GM06990 (cell line): Measurements from ENCODE around the gene PCA3.
"Not testable (repeated sequence)": the region's sequence is repeated elsewhere in the genome, so short reads cannot be mapped to it uniquely, and the experiment has no call there.

ENCODE experiments used
- DNase-seq: peaks from one replicate; pipeline ENCODE4 v3.0.0-alpha.2; 2011; ENCODE audit not compliant: insufficient read length; ENCODE audit errors: extremely low read depth
- H3K27me3 ChIP-seq: replicated peaks from 2 replicates; pipeline ENCODE4 v1.6.0; 2011; ENCODE audit warnings: low read length; ENCODE audit not compliant: control insufficient read depth, insufficient read depth
- H3K36me3 ChIP-seq: 2 replicates; pipeline ENCODE4 v1.5.1; 2011; ENCODE audit warnings: low read length; ENCODE audit not compliant: control insufficient read depth, insufficient read depth
- H3K4me3 ChIP-seq: replicated peaks from 2 replicates; pipeline ENCODE4 v1.5.1; 2011; ENCODE audit warnings: low read depth, mild to moderate bottlenecking, control low read depth, low read length
- TF ChIP-seq, protein P1 (sequence below): IDR thresholded peaks from 2 replicates; pipeline ENCODE4 v1.5.1; 2011; ENCODE audit warnings: low read length, control low read depth, mild to moderate bottlenecking, inconsistent platforms; ENCODE audit not compliant: insufficient read depth, poor library complexity, severe bottlenecking

The PCA3 gene

DNA sequence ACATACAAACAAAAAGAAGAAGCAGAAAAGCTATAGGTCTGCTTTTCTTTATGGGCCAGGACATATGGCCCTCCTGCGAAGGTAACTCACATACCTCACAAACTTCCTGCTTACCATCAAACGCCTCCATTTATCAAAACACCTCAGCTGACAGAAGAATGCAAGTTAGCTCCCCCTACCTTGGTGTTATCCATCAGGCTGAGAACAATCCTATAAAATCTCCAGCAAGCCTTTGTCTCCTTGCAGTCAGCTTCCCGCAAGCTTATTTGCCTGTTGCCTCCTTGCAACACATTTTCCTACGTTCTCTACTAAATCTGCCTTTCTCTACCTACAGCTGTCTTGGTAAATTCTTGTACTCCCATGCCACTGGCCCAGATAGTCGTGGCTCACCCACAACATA is 22.7 kb upstream of the PCA3 start:
- H3K27me3 ChIP-seq = no peaks in the 10 kb centered on the region; the same call in 1 of the 2 replicates
- no peak for DNase-seq
- no peak overlapping the region for H3K4me3 ChIP-seq
- TF ChIP-seq, protein P1, sequence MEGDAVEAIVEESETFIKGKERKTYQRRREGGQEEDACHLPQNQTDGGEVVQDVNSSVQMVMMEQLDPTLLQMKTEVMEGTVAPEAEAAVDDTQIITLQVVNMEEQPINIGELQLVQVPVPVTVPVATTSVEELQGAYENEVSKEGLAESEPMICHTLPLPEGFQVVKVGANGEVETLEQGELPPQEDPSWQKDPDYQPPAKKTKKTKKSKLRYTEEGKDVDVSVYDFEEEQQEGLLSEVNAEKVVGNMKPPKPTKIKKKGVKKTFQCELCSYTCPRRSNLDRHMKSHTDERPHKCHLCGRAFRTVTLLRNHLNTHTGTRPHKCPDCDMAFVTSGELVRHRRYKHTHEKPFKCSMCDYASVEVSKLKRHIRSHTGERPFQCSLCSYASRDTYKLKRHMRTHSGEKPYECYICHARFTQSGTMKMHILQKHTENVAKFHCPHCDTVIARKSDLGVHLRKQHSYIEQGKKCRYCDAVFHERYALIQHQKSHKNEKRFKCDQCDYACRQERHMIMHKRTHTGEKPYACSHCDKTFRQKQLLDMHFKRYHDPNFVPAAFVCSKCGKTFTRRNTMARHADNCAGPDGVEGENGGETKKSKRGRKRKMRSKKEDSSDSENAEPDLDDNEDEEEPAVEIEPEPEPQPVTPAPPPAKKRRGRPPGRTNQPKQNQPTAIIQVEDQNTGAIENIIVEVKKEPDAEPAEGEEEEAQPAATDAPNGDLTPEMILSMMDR = no peak
- no peaks in the 10 kb centered on the region for H3K36me3 ChIP-seq

DNA sequence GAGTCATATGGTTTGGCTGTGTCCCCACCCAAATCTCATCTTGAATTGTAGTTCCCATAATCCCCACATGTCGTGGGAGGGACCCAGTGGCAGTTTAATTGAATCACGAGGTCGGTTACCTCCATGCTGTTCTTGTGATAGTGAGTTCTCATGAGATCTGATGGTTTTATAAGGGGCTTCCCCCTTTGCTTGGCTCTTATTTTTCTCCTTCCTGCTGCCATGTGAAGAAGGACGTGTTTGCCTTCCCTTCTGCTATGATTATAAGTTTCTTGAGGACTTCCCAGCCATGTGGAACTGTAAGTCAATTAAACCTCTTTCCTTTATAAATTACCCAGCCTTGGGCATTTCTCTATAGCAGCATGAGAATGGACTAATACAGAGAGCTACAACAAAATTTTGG is 21.3 kb upstream of the PCA3 start:
- H3K4me3 ChIP-seq, H3K36me3 ChIP-seq, H3K27me3 ChIP-seq, DNase-seq: not testable (repeated sequence)

DNA sequence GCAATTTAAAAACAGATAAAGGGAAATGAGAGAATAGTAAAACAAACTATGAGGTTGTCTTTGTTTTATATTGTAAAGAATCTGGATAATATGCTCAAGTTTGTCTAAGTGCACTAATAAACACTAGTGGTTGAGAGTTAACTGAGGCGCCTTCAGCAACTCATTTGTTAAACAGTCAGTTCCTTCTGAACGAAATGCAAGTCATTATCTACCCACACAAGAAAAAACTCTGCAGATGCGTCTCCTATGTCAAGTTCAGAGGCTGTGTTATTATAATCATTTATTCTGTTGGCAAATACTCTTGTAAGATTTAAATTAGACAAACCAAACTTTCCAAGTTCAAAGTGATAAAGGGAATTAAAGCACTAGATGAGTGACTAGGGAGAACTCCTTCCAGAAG is 20.3 kb upstream of the PCA3 start:
- H3K27me3 ChIP-seq = no peaks in the 10 kb centered on the region; the same call in 1 of the 2 replicates
- no peaks in the 10 kb centered on the region for H3K36me3 ChIP-seq
- H3K4me3 ChIP-seq = no peak overlapping the region
- DNase-seq = no peak
- TF ChIP-seq, protein P1 = no peak

DNA sequence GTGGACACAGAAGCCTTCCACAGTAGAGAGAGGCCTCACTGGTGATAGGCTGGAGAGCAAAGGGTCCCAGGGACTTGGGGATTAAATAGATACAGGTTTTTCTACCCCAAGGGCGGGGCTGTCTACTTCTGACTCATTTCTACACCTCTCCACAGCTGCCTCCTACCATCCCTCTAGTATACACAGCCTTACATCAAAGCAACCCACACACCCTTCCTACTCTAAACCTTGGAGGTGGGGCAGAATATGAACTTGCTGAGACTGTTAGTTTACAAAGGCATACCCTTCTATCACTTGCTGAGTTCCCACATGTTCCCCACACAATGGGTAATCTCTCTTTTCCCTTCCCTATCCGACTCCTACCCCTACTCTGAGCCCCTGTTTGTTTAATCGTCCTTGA is 19.9 kb upstream of the PCA3 start:
- H3K27me3 ChIP-seq = no peaks in the 10 kb centered on the region; the same call in 1 of the 2 replicates
- no peak overlapping the region for H3K4me3 ChIP-seq
- TF ChIP-seq, protein P1 = no peak
- H3K36me3 ChIP-seq = no peaks in the 10 kb centered on the region
- no peak for DNase-seq

DNA sequence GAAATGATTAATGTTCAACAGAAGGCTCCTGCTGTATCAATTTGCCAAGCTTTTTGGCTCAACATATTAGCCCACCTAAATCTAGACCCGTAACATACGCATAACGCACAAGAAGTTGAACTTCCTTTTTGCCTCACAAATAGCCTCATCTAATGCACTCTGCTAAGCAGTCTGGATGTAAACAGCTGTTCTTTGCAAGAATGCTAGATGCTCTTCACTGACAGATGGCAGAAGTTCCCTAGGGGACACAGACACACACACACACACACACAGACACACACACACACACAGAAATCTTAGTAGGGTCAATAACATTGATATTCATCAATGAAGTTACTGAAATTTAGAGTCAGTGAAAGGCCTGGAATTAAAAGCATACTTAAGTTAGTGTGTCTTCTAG is 13.2 kb upstream of the PCA3 start:
- no peak for DNase-seq
- Histone ChIP-seq H3K27me3 (no peaks in the 10 kb centered on the region), H3K4me3 (no peak overlapping the region), H3K36me3 (no peaks in the 10 kb centered on the region)
- TF ChIP-seq, protein P1 = no peak

DNA sequence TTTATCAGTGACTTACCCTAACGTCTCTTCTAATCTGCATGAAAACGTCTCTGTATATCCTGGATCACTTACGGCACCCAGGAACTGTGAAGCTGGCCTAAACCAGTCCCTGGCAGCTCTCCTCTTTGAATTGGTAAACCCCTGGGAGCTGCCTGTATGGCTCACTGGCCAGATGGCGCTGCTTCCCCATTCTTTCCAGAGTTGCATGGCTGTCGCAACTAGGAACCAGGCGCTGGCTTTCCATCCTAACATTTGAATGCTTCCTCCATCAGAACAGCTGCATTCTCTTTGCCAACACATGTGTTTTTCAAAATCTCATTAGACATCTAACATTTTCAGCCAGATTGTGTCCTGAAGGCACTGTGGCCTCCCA is 8.0 kb upstream of the PCA3 start:
- TF ChIP-seq, protein P1 = peak; percentile 16
- no peak overlapping the region for H3K4me3 ChIP-seq
- no peak for DNase-seq
- H3K36me3 ChIP-seq = no peaks in the 10 kb centered on the region
- H3K27me3 ChIP-seq = peaks cover 2% of the 10 kb centered on the region; the same call in 1 of the 2 replicates
